Mucosa of stomach (tissue), 1 donor: ENCODE results near the gene LRRC59.
A peak's percentile ranks its signal among the peaks of the same experiment; 100 is the strongest.
"Not testable (repeated sequence)": the region's sequence is repeated elsewhere in the genome, so short reads cannot be mapped to it uniquely, and the experiment has no call there.

Experiments
- H3K27me3 ChIP-seq: one replicate; pipeline ENCODE4 v1.7.0; 2013; ENCODE audit warnings: mild to moderate bottlenecking, low read length; ENCODE audit not compliant: control insufficient read depth, insufficient read depth
- H3K36me3 ChIP-seq: one replicate; pipeline ENCODE4 v1.7.0; 2013; ENCODE audit warnings: low read length; ENCODE audit not compliant: control insufficient read depth, insufficient read depth
- H3K4me1 ChIP-seq: one replicate; pipeline ENCODE4 v1.7.0; 2013; ENCODE audit warnings: mild to moderate bottlenecking, low read length; ENCODE audit not compliant: control insufficient read depth, insufficient read depth
- H3K4me3 ChIP-seq: one replicate; pipeline ENCODE4 v1.7.0; 2013; ENCODE audit warnings: low read length
- H3K9ac ChIP-seq: one replicate; pipeline ENCODE4 v1.7.0; 2013; ENCODE audit warnings: mild to moderate bottlenecking, low read length, moderate library complexity
- H3K9me3 ChIP-seq: one replicate; pipeline ENCODE4 v1.7.0; 2013; ENCODE audit warnings: mild to moderate bottlenecking, low read length, moderate library complexity; ENCODE audit not compliant: control insufficient read depth
- donor health status: Pancreatic carcinoma.

The LRRC59 gene

GRCh38 chr17:50421308-50422051 lies 24.2 kb upstream of the LRRC59 start:
- no peaks in the 10 kb centered on the region for H3K27me3 ChIP-seq
- peak overlapping the region; percentile 73 for H3K9ac ChIP-seq
- no peaks in the 10 kb centered on the region for H3K36me3 ChIP-seq
- no peak overlapping the region for H3K4me3 ChIP-seq
- peaks cover 42% of the 10 kb centered on the region for H3K4me1 ChIP-seq
- H3K9me3 ChIP-seq, result no peaks in the 10 kb centered on the region

- H3K4me3 ChIP-seq, result no peak overlapping the region
- H3K4me1 ChIP-seq, result peaks cover 37% of the 10 kb centered on the region
- H3K36me3 ChIP-seq, result no peaks in the 10 kb centered on the region
- no peaks in the 10 kb centered on the region for H3K9me3 ChIP-seq
- no peak overlapping the region for H3K9ac ChIP-seq
- no peaks in the 10 kb centered on the region for H3K27me3 ChIP-seq
These were observed 23.2 kb upstream of the LRRC59 start for GRCh38 chr17:50420419-50421112.

- not testable (repeated sequence) for H3K36me3 ChIP-seq, H3K4me3 ChIP-seq, H3K27me3 ChIP-seq, H3K9me3 ChIP-seq, H3K9ac ChIP-seq
- peaks cover 28% of the 10 kb centered on the region for H3K4me1 ChIP-seq
These were observed 22.3 kb upstream of the LRRC59 start for GRCh38 chr17:50419577-50419976.

GRCh38 chr17:50414808-50415207 lies 17.5 kb upstream of the LRRC59 start:
- H3K4me3 ChIP-seq, result no peak overlapping the region
- no peaks in the 10 kb centered on the region for H3K36me3 ChIP-seq
- H3K9me3 ChIP-seq, result no peaks in the 10 kb centered on the region
- H3K27me3 ChIP-seq, result no peaks in the 10 kb centered on the region
- no peaks in the 10 kb centered on the region for H3K4me1 ChIP-seq
- no peak overlapping the region for H3K9ac ChIP-seq

GRCh38 chr17:50412188-50412732 lies 14.9 kb upstream of the LRRC59 start:
- Histone ChIP-seq H3K4me1 (no peaks in the 10 kb centered on the region), H3K9me3 (no peaks in the 10 kb centered on the region), H3K27me3 (no peaks in the 10 kb centered on the region), H3K4me3 (no peak overlapping the region), H3K9ac (no peak overlapping the region), H3K36me3 (no peaks in the 10 kb centered on the region)

GRCh38 chr17:50407921-50408320 lies 10.6 kb upstream of the LRRC59 start:
- H3K9me3 ChIP-seq, result no peaks in the 10 kb centered on the region
- no peak overlapping the region for H3K4me3 ChIP-seq
- H3K27me3 ChIP-seq, result no peaks in the 10 kb centered on the region
- H3K4me1 ChIP-seq, result no peaks in the 10 kb centered on the region
- H3K36me3 ChIP-seq, result no peaks in the 10 kb centered on the region
- no peak overlapping the region for H3K9ac ChIP-seq

- Histone ChIP-seq H3K4me1 (no peaks in the 10 kb centered on the region), H3K27me3 (no peaks in the 10 kb centered on the region), H3K9me3 (no peaks in the 10 kb centered on the region), H3K9ac (no peak overlapping the region), H3K4me3 (no peak overlapping the region), H3K36me3 (no peaks in the 10 kb centered on the region)
These were observed 9.3 kb upstream of the LRRC59 start for GRCh38 chr17:50406578-50406977.

- not testable (repeated sequence) for H3K9ac ChIP-seq, H3K9me3 ChIP-seq, H3K36me3 ChIP-seq, H3K4me1 ChIP-seq, H3K27me3 ChIP-seq, H3K4me3 ChIP-seq
These were observed 8.0 kb upstream of the LRRC59 start for GRCh38 chr17:50405351-50405750.

- not testable (repeated sequence) for H3K36me3 ChIP-seq, H3K9ac ChIP-seq, H3K9me3 ChIP-seq, H3K4me1 ChIP-seq, H3K27me3 ChIP-seq, H3K4me3 ChIP-seq
These were observed 2.3 kb upstream of the LRRC59 start for GRCh38 chr17:50399591-50399990.

- H3K27me3 ChIP-seq, H3K9ac ChIP-seq, H3K4me1 ChIP-seq, H3K4me3 ChIP-seq, H3K36me3 ChIP-seq, H3K9me3 ChIP-seq: not testable (repeated sequence)
These were observed 1.3 kb upstream of the LRRC59 start for GRCh38 chr17:50398672-50399071.

- H3K27me3 ChIP-seq, result no peaks in the 10 kb centered on the region
- H3K9me3 ChIP-seq, result no peaks in the 10 kb centered on the region
- no peaks in the 10 kb centered on the region for H3K36me3 ChIP-seq
- no peak overlapping the region for H3K4me3 ChIP-seq
- peak overlapping the region; percentile 38 for H3K9ac ChIP-seq
- peaks cover 9% of the 10 kb centered on the region for H3K4me1 ChIP-seq
These were observed 579 bp upstream of the LRRC59 start for GRCh38 chr17:50397919-50398285.

- peak overlapping the region; percentile 96 for H3K9ac ChIP-seq
- H3K36me3 ChIP-seq, result peaks cover 11% of the 10 kb centered on the region
- H3K9me3 ChIP-seq, result no peaks in the 10 kb centered on the region
- no peaks in the 10 kb centered on the region for H3K27me3 ChIP-seq
- peaks cover 13% of the 10 kb centered on the region for H3K4me1 ChIP-seq
- H3K4me3 ChIP-seq, result peak overlapping the region; percentile 99
These were observed 837 bp downstream of the LRRC59 start for GRCh38 chr17:50396261-50397110.
